GM18858 (cell line): ENCODE data around the gene UGT1A10.

Experiments
- ATAC-seq: cut with Tn5 transposase; IDR thresholded peaks from one replicate; pipeline ENCODE4 v1.9.1; 2021; ENCODE audit not compliant: unreplicated experiment

Gene UGT1A10

DNA sequence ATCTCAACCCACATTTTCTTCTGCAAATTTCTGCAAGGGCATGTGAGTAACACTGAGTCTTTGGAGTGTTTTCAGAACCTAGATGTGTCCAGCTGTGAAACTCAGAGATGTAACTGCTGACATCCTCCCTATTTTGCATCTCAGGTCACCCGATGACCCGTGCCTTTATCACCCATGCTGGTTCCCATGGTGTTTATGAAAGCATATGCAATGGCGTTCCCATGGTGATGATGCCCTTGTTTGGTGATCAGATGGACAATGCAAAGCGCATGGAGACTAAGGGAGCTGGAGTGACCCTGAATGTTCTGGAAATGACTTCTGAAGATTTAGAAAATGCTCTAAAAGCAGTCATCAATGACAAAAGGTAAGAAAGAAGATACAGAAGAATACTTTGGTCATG lies 131.8 kb downstream of the UGT1A10 start:
- ATAC-seq: no peak

DNA sequence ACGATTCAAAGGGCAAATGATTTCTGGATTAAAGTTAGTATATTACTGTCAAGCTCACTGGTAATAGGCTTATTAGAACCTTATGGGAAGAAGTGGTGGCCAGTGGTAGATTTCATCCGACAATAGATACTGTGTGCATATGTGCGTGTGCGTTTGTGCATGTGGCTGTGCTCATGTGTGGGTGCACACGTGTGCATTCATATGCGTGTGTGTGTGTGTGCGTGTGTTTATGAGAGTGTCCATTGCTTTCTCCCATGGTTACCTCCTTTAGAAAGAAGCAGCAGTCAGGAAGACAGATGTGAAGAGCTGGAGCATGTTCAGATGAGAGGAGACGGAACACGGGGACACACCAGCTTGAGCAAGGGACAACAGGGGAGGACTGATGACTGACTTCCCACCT lies 133.0 kb downstream of the UGT1A10 start:
- ATAC-seq: no peak

DNA sequence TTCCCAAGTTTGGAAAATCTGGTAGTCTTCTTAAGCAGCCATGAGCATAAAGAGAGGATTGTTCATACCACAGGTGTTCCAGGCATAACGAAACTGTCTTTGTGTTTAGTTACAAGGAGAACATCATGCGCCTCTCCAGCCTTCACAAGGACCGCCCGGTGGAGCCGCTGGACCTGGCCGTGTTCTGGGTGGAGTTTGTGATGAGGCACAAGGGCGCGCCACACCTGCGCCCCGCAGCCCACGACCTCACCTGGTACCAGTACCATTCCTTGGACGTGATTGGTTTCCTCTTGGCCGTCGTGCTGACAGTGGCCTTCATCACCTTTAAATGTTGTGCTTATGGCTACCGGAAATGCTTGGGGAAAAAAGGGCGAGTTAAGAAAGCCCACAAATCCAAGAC lies 135.9 kb downstream of the UGT1A10 start:
- no peak for ATAC-seq

DNA sequence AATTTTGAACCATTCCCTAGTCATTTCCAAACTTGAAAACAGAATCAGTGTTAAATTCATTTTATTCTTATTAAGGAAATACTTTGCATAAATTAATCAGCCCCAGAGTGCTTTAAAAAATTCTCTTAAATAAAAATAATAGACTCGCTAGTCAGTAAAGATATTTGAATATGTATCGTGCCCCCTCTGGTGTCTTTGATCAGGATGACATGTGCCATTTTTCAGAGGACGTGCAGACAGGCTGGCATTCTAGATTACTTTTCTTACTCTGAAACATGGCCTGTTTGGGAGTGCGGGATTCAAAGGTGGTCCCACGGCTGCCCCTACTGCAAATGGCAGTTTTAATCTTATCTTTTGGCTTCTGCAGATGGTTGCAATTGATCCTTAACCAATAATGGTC lies 136.3 kb downstream of the UGT1A10 start:
- ATAC-seq: no peak

DNA sequence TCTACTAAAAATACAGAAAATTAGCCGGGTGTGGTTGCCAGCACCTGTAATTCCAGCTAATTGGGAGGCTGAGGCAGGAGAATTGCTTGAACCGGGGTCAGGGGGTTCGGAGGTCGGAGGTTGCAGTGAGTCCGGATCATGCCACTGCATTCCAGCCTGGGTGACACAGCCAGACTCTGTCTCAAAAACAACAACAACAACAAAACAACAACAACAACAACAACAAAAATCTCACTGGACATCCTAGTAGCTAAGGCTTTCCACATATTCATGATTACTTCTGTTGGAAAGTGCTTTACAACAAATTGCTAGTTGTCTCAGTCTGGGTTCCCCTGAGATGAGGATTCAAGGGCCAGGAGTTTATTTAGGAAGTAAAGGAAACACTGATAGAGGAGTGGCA lies 137.6 kb downstream of the UGT1A10 start:
- no peak for ATAC-seq

DNA sequence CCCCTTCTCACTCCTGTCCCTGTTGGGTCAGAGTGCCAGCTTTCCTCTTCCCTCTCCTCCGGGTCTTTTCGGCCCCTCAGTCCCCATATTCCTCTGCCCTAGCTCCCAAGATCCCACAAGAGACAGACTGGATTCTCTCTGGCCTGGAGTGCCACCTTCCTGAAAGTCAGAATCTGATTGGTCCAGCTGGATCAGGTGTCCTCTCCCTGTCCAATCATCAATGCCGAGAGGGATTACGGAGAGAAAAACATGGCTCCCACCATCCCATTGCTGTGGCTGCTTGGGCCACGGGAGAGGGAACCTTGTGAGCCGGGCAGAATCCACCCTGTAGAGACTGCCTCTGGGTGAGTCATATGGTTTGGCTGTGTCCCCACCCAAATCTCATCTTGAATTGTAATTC lies 139.2 kb downstream of the UGT1A10 start:
- ATAC-seq: no peak

DNA sequence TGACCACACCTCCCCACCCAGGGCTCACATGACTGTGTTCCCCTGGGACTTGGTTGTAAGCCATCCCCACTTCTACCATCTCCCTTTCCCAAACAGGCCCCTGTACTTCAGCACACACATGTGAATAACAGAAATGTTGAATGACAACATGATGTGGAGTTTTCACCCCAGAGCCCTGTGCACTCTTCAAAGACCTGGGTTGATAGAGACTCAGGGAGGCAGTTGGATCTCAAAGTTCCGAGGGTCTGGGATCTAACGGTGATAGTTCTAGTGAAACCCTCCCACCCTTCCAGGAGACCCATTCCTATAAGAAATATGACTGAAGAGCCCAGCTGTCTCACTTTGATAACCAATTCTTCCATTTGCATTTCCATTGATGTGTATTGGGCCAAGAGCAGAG lies 141.8 kb downstream of the UGT1A10 start, which contains the start of gene MROH2A:
Gene MROH2A, plus strand, starts transcription at position 301 of the 400 bp plus-strand sequence. CDS start 1,029 bp downstream, outside the sequence.
- ATAC-seq: no peak

DNA sequence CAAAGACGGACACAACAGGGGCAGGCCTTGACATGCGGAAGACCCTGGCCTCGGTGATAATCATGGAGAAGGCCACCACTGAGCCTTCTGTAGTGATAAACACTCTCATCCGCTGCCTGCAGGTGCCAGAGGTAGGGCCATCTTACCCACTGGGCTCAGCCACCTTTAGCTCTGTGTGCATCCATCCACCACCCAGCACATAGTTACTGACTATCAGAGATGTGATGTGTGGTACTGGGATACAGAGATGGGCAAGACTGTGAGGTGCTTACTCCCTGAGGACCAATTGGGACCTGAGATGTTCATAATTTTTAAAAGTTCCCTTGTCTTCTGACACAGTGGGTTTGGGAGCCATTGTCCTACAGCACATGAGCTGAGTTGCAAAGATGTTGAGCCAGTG lies 143.5 kb downstream of the UGT1A10 start:
- no peak for ATAC-seq

DNA sequence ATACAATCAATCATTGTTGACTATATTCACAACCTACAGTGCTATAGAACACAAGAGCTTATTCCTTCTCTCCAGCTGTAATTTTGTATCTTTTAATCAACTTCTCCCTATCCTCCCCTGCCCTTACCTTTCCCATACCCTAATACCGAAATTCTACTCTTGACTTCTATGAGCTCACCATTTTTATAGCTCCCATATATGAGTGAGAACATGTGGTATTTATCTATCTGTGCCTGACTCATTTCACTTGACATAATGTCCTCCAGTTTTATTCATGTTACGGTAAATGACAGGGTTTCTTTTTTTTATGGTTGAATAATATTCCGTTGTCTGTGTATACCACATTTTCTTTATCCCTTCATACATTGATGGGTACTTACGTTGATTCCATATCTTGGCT lies 144.5 kb downstream of the UGT1A10 start:
- ATAC-seq: no peak

DNA sequence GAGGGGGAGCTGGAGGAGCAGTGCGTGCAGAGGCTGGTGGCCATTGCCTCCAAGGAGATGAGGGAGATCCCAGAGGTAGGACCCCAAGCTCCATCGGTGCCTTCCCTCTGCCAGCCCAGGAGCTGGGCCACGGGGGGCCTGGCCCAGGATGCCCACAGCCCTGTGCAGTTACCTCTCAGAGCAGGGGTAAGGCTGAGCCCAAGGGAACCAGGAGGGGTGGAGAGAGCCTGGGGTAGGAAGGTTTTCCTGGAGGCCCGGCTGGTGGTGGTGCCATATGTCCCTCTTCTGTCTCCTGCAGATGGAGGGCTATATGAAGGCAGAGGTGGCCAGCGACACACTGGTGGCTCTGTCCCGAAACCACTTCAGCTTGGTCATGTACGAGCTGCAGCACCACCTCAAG lies 153.3 kb downstream of the UGT1A10 start:
- no peak for ATAC-seq

DNA sequence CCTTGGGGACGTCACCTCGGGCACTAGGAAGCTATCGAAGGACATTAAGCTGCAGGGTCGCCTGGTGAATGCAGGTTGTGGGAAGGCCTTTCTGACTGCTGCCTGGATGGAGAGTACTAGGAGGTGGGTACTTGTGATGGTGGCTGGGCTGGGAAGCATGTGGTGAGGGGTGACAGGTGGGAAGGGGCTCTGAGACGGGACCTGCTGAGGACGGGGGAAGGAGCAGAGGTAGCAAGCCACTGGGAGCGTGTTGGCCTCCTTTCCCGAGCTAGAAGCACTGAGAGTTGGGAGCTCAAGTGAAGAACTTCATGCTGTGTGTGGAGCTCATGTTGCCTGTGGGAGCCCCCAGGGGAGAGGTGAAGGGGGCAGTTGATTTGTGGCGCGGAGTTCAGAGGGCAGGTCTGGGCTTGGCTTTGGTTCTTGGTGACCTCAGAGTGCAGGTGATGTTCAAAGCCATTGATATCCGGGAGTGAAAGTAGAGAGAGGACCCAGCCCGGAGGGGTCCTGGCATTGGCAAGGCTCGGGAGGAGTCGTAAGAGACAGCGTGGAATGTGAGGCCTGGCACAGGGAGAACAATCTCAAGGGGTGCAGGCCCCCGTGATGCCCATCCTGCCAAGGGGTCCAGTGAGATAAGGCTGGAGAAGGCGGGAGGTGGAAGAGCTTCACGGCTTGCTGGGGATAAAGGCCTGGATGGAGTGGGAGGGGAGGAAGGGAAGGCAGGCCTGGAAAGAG lies 155.1 kb downstream of the UGT1A10 start:
- no peak for ATAC-seq

DNA sequence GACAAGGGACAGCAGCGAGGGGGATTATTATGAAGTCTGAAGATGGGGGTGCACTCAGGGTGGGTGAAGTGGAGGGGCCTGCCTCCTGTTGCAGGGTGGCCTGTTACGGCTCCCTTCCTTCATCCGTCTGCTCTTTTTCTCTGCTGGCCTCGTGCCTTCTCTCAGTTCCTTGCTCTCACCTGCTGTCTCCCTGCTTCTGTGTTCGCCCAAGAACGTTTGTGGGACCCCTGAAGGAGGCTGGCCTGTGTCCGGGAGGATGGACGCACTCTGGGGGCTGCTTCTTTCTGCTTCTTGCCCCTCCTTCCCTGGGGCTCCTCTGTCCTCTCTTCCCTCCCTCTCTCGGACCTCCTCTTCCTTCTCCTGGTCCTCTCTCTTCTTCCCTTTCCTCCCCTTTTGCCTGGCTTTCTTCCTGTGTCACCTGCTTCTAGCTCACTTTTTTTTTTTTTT lies 155.7 kb downstream of the UGT1A10 start:
- ATAC-seq: no peak

DNA sequence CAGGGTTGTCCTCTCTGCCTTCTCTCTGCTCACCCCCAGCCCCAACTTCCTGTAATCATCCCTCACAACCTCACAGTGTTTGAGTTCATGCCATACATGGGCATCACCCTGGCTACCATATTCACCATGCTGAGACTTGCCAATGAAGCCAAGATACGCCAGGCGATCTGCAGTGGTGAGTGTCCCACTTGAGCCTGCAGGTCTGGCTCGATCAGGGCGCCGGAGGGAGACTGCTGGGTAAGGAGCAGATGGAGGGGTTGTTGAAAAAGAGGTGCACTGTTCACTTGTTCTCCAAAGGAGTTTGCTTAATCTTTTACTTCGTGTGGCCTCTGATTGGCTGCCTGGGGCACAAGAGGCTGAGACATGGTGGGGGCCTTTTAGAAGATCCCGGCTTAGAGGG lies 156.5 kb downstream of the UGT1A10 start:
- no peak for ATAC-seq

DNA sequence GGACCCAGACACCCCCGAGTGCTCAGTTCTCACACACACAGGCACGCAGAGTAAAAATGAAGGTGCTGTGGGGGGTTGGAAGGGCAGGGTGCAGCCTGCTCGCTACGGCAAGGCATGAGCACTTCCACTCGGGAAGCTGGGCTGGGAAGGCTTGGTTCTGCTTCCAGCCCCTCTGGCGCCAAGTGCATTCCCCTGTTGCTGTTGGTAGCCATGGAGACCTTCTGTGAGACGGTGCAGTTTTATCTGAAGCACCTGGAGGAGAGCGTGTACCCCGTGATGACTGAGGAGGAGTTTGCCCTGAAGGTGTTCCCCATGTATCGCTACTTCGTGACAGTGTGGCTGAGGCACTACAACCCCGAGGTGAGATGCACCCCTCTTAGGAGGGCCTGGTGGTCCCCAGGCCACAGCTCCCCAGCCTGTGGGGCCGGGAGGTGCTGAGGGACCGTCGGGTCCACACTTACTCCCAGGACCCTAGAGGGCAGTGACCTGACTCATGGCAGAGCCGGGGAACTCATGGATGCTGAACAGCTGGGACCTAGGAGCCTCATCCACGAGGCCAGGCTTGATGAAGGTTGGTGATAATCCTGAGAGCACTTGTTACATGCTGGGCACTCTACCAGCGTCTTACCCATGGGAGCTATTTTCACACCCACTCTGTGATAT lies 157.3 kb downstream of the UGT1A10 start:
- no peak for ATAC-seq

DNA sequence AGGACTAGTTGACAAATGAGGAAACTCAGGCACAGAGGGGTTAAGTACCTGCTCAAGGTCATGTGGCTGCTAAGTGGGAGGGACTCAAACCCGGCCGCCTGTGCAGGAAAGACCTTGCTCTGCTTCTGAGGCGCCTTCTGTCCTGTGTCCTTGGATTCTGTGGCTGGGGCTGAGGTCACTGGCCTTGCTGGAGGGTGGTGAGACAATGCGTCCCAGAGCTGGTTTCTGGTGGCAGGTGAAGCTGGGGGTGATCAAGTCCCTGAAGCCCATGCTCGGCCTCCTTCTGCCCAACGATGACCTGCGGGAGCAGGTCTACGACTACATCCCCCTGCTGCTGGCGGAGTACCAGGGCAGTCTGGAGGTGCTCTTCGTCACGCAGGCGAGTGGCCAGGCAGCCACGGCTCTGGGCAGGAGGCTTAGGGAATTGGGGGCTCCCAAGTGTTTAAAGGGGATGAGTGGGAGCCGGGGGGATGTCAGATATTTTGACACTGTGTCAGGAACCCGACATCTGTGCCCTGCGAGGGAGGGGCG lies 157.9 kb downstream of the UGT1A10 start:
- ATAC-seq: no peak

DNA sequence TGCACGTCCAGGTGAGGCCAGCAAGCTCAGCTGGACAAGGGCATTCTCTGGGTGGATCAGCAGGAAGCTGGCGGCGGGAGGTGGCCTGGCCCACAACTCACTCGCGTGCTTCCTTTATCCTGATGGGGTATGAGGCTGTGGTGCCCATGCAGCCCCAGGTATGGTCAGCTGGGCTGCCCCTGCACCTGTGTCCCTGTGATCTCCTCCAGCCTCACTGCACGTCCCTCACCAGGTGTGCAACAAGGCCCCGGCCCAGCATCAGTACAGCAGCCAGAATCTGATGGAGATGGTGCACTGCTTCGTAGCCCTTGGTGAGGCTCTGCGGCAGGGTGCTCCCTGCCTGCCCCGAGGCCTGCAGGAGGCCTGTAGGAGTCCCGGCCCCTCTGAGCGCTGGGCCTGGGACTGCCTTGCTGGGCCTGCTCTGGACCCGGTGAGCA lies 159.5 kb downstream of the UGT1A10 start:
- no peak for ATAC-seq

DNA sequence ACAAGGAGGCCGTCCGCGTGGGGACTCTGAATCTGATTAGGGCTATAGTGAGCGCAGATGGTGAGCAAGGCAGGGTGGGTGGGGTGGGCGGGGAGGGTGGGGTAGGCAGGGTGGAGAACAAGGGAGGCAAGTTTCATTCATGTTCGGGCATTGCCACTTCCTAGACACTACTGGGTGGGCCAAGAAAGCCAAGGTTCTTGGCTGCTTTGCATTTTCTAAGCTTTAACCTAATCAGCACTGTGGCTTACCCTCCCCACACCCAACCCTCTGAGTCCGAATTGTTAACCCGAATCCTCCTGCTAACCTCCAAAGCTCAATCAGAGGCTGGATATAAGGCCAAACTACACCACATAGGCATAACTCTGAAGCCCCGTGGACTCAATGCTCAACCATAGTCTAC lies 160.0 kb downstream of the UGT1A10 start:
- no peak for ATAC-seq

DNA sequence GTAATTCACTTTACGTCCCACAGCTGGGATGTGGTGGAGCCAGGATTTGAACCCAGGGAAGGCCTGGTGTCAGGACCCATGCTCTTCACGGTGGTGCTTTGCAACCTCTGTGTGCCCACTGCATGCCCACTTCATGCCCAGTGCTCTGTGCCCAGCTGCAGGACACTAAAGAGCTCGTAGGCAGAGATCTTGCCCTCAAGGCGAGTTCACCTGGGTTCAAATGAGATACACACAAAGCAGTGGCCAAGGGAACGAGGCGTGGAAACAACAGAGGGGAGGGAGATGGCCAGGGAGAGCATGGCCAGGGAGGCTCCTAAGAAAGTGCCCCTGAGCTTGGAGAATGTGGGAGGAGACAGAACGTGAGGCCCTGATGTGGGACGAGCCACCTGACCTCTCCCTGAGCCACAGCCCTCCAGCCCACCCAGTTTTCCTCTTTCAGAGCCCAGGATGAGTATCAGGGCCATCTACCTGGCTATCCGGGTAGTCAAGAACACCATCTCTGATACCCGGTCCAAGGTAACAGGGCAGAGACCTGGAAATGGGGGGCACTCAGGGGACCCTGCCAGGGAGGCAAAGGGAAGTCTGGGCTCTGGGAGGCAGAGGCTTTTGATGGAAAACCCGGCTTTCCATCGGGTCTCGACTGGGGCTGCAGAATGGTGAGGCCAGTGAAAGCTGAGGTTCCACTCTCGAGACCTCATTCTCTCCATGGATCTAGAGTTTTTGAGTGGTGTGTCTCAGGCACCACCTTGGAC lies 162.3 kb downstream of the UGT1A10 start:
- ATAC-seq: no peak

DNA sequence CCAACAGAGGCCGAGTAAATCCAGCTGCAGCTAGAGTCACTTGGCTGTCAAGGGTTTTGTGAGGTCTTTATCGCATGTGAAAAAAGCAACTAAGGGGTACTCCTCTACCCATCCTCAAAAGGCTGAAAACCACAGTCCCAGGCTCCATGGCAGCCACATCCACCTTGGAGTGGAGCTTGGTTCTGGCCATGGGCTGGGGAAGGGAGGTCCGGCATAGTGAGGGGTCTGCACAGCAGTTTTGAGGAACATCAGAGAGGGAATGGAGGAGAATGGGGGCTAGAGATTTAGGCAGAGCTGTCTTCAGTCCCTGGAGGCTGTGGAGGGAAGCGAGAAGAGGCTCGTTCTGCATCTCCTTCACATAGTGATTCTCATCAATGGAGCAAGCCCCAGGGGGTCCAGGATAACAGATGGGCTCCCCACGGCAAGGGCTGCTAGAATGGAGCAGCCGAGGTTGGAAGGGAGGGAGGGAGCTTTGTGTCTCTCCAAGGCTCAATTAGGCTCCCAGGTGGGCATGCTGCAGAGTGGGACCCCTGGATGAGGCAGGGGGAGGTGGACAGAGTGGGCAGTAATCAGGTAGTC lies 162.9 kb downstream of the UGT1A10 start:
- no peak for ATAC-seq

DNA sequence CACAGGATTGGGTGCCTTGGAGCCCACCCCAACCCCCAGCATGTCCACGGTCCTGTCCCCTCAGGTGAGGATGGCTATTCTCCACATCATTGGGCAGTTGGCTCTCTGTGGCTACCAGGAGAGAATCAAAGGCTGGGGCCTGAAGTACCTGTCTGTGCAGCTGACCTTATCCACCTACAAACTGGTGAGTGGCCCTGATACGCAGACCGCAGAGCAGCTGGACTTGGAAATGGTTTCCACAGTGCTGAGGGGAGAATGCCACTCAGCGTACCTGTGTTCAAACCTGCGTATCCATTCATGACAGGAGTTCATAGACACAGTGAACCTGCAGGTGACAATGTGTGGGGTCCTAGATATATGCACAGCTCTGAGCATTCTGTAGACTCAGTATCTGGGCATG lies 163.5 kb downstream of the UGT1A10 start:
- ATAC-seq: no peak

DNA sequence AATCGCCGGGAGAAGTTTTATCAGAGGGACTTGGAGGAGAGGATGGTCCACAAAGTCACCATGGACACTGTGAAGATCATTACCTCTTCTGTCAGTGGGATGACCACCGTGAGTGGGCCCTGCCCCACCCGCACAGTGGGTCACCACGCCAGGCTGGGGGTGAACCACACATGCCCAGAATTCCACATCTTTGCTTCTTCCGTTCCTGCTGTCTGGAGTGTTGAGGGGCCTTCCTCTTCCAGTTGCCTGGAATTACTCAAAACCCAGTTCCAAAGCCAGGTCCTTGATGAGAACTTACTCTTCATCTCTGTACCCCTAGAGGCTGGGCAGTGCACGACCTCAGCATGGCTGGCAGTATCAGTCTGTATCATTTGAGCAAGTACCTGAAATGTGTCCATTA lies 164.0 kb downstream of the UGT1A10 start:
- ATAC-seq: no peak
